HG03575 (cell line): Measurements from ENCODE around the gene MESP2.

Experiments
- ATAC-seq: cut with Tn5 transposase; IDR thresholded peaks from one replicate; pipeline ENCODE4 v1.9.1; 2021; ENCODE audit not compliant: unreplicated experiment, insufficient number of reproducible peaks, low FRiP score; ENCODE audit errors: extremely low read depth

Gene MESP2

GRCh38 chr15:89825271-89825940, 49.3 kb downstream of the MESP2 start:
- ATAC-seq = no peak

GRCh38 chr15:89826671-89827655, 50.8 kb downstream of the MESP2 start:
- no peak for ATAC-seq

GRCh38 chr15:89827829-89828228, 51.7 kb downstream of the MESP2 start:
- ATAC-seq = no peak
